HG02610 (cell line): ENCODE results near the gene BCOR.

ENCODE experiments used
- ATAC-seq: cut with Tn5 transposase; IDR thresholded peaks from one replicate; pipeline ENCODE4 v1.9.1; 2021; ENCODE audit warnings: mild to moderate bottlenecking, moderate library complexity; ENCODE audit not compliant: unreplicated experiment

BCOR gene

GRCh38 chrX:40037367-40037766 lies 60.4 kb downstream of the BCOR start:
- no peak for ATAC-seq

DNA sequence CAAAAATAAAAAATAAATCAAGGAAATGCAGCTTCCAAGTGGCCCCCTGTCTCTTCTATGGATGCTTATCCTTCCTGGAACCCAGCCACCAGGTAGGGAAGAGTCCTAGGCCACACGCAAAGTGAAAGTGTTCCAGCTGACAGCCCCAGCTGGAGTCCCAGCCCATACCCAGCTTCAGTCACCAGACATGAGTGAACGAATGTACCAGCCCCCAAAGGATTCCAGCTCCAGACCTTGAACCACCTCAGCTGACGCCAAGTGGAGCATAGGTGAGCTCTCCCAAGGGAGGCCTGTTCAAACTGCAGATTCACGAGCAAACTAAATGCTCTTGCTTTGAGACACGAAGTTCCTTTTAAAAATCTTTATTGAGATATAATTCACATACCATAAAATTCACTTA lies 62.0 kb downstream of the BCOR start:
- ATAC-seq = no peak

- no peak for ATAC-seq
These were observed 65.8 kb downstream of the BCOR start for GRCh38 chrX:40031911-40032310.

DNA sequence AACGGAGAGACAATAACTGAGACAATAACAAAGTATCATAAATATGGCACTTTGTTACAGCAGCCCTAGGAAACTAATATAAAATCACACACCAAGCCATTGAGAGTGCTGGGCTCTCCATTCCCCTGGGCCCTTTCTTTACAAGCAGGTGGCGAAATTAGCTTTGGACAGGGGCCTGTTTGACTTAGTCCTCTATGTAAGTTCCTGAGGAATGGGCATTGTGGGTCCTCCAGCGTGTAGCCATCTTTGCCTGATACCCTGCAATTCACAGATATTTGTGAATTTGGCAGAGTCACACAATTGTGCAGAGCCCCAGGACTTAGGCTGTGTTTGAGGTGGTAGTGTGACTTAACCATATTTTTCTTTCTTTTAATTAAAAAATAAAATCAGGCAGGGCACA lies 67.6 kb downstream of the BCOR start:
- no peak for ATAC-seq

GRCh38 chrX:40022421-40022820 lies 75.3 kb downstream of the BCOR start:
- peak; percentile 75 for ATAC-seq

DNA sequence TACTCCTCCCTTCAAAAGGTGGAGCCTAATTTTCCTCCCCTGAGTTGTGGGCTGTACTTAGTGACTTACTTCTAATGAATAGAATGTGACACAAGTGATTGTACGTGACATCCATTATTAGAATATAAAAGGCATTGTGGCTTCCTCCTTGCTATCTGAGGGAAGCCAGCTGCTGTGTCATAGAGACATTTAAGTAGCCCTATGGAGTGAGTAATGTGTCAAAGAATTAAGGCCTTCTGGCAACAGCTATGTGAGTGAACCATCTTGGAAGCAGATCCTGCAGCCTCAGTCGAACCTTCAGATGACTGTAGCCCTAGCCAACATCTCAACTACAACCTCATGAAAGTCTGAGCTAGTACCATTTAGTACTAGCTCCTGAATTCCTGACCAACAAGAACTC lies 76.1 kb downstream of the BCOR start:
- no peak for ATAC-seq

GRCh38 chrX:40019541-40019940 lies 78.2 kb downstream of the BCOR start:
- no peak for ATAC-seq

DNA sequence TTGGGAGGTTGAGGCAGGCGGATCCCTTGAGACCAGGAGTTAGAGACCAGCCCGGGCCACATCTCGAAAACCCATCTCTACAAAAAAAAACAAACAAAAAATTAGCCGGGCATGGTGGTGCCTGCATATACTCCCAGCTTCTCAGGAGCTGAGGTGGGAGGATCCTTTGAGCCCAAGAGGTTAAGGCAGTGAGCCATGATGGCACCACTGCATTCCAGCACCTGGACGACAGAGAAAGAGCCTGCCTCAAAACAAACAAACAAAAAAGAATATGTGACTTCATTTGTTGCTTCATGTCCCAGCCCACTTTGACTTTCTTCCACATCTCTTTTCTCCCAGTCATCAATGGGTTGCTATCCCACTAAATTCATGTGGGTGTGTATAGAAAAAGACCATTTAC lies 79.7 kb downstream of the BCOR start:
- ATAC-seq = no peak

- no peak for ATAC-seq
These were observed 81.0 kb downstream of the BCOR start for GRCh38 chrX:40016749-40017148.

GRCh38 chrX:40015693-40016092 lies 82.1 kb downstream of the BCOR start:
- ATAC-seq = no peak

DNA sequence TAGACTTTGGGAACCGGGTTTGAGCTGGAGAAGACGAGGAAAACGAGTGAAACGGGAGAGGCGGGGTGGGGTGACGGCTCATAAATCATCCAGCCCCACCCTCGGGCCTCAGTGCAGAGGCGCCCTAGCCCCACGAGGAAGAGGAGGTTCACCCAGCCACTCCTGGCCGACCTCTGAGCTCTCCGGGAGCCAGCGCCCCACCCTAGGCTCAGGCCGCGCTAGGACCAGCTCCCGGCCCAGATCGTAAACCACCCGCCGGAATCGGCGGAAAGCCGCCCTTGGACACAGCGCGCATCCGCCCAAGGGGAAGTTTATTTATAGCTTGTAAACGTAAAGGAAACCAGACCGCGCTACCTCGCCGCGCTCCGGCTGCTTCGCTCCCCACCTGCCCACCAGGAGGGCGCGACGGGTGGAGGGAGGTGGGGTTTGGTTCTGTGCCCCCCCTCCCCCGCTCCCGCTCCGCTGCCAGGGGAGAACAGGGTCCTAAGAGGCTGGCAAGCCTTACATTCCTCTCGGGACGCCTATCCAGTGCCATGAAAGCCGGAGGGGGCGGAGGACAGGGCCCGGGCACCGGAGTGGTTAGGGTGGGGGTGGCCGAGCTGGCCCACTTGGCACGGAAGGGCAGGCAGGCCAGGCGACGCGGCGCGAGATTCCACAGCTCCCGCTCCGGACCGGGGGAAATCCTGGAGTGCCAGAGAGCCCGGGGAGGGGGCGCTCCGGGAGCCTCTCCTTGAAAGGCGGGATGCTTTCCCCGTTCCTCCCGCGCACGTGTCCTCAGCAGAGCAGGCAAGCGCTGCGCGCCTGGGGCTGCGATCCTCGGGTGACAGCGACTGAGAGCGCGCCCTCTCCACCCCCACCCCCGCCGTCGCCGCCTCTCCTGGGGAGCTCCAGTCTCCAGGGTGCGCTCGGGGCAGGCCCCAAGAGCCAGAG lies 84.2 kb downstream of the BCOR start:
- no peak for ATAC-seq

DNA sequence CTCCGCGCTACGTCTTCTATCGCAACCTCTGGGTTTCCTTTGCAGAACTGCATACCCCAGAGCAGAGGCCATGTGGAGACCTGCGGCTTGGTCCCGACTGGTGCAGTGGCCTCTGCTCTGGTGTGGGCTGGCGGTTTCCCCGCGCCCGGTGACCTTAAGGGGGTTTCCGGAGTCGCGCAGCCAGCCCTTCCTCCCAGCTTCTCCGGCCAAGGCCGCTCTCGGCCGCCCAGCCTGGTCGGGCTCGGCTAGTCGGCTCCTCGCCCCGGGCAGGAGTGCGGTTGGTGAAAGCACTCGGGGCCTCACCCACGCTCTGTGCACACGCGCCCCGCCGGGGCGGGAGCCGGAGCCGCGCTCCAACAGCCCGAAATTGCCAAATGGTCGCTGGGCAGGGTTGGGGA lies 84.9 kb downstream of the BCOR start:
- ATAC-seq = no peak

DNA sequence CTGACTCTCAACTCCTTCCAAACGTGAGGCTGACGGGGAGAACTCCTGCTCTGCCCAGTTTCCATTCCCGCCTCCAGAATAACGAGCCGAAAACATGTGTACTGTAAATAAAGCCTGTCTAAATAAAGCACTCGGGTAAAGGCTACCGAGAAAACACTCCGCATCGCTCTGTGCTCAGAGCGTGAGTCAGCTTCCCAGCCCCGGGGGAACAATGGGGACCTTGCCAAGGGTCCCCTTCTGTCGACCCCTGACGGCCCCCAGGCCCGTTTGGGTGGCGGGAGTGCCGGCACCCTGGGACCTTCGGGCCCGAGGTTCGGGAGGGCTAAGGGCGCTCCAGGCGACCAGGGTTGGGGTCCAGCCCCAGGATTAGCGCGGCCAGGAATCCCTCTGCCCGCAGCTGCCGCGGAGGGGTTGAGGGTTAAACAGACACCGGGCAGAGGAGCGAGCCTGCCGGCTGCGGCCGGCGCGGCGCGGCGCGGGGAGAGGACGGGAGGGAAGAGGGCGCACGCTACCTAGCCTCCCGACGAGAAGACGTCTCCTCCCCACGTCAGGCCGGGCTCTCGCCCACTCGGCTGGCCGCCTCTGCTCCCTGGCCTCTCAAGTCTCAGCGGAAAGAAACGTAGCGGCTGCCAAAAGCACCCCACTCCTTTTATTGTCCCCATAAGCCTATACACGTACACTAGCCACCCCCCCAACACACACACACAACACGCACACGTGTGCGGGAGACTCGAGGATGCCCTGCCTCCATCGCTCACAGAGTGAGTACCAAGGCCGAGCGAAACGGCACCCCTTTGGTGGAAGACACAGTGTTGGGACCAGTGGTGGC lies 85.5 kb downstream of the BCOR start:
- no peak for ATAC-seq

- no peak for ATAC-seq
These were observed 86.3 kb downstream of the BCOR start for GRCh38 chrX:40011322-40012038.

DNA sequence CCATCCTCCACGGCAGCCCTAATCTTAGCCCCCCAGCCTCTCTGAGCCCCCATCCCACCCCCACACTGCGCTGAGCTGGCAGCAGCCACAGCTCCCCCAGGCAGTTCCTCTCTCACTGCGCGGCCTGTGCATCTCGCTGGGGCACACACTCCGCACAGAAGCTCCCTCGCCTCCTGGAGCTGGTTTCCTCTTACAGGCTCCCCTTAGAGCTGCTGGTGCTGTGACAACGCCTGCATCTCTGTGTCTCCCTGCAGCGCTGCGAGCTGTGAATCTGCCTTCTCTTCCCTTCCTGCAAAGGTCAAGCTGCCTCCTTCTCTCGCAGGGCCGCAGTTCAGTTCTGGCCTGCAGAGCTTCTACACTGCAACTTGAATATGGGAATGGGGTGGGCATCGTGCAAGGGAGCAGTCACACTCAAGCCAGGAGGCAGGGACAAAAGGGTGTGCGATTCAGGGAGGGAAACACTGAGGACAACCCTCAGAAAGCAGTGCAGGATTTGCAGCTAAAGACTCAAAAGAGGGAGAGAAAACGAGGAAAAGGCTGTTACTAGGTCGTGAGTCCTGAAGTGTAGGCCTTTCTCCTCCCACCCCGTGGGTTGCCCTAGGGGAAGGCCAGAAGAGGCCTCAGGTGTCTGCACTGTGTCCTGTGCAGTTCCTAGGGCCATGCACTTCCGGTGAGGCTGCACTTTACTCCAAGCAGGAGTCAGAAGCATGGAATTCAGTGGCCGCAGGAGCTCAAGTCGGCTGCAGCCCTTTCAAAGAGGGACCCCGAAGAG lies 87.0 kb downstream of the BCOR start:
- no peak for ATAC-seq

DNA sequence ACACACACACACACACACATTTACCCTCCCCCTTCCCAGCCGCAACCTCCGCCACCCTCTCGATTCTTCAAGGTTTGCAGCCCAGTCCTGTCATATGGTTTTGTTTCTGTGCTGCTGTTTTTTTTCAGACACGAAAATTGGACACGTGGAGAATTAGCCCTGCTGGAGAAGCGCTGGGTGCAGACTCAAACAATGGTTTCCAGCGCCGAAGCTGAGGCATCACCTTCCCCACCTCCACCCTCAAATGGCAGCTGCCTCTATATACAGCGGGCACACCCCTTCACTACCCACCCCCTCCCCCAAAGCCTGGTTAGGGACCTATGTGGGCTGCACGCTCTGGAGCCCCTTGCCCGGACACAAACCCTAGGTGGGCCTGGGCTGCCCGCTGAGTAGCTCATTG lies 87.9 kb downstream of the BCOR start:
- ATAC-seq = no peak

DNA sequence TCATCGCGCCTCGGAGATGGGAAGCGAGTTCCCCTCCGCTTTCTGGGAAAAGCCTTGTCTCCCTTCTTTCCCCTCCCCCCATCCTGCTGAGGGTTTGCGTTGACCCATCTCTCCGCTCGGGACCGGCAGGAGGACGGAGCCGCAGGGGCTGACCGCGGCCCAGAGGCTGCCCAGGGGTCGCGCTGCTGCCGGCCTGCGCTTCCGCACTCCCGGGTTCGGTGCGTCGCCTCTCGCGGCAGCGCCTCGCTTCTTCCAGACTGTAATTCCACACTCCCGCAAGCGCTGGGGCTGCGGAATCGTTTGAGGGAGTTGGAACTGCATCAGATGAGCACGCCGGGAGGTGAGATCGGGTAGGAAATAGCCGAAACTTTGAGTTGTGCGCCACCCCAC lies 88.3 kb downstream of the BCOR start:
- ATAC-seq = no peak

- ATAC-seq = no peak
These were observed 88.8 kb downstream of the BCOR start for GRCh38 chrX:40008791-40009461.

GRCh38 chrX:40007756-40008705 lies 89.7 kb downstream of the BCOR start:
- no peak for ATAC-seq
